Trophoblast cell (in vitro differentiated cells and primary cell): ENCODE data around the gene ENTREP1.
A peak's percentile ranks its signal among the peaks of the same experiment; 100 is the strongest.

Experiments
- DNase-seq, 2 donors: peaks; one replicate each; pipeline ENCODE4 v3.0.0-alpha.2; 2016
- H2AFZ ChIP-seq: 2 replicates; pipeline ENCODE4 v1.6.1; 2013; ENCODE audit warnings: low read length, moderate library complexity, mild to moderate bottlenecking; ENCODE audit not compliant: insufficient read depth, poor library complexity
- H2AK5ac ChIP-seq: 2 replicates; pipeline ENCODE4 v1.6.1; 2013; ENCODE audit warnings: mild to moderate bottlenecking, low read length
- H2BK120ac ChIP-seq: 2 replicates; pipeline ENCODE4 v1.6.1; 2013; ENCODE audit warnings: low read length, mild to moderate bottlenecking, moderate library complexity; ENCODE audit not compliant: insufficient read depth, poor library complexity
- H2BK12ac ChIP-seq: 2 replicates; pipeline ENCODE4 v1.6.1; 2013; ENCODE audit warnings: mild to moderate bottlenecking, low read length, moderate library complexity
- H2BK5ac ChIP-seq: 2 replicates; pipeline ENCODE4 v1.6.1; 2013; ENCODE audit warnings: low read length, low read depth, moderate library complexity, mild to moderate bottlenecking; ENCODE audit not compliant: poor library complexity
- H3K14ac ChIP-seq: 2 replicates; pipeline ENCODE4 v1.6.1; 2013; ENCODE audit warnings: mild to moderate bottlenecking, low read length
- H3K18ac ChIP-seq: 2 replicates; pipeline ENCODE4 v1.6.1; 2013; ENCODE audit warnings: mild to moderate bottlenecking, low read length
- H3K23ac ChIP-seq: 2 replicates; pipeline ENCODE4 v1.6.1; 2013; ENCODE audit warnings: low read length
- H3K27ac ChIP-seq: 2 replicates; pipeline ENCODE4 v1.5.1; 2013; ENCODE audit warnings: low read depth, mild to moderate bottlenecking, inconsistent platforms, low read length, moderate library complexity
- H3K27me3 ChIP-seq: 2 replicates; pipeline ENCODE4 v1.6.1; 2013; ENCODE audit warnings: inconsistent platforms, mild to moderate bottlenecking, low read length, moderate library complexity; ENCODE audit not compliant: insufficient read depth
- H3K36me3 ChIP-seq, 2 experiments: 1 replicate in 1 of 2; 2 replicates in 1 of 2; pipeline ENCODE4 v1.6.1; 2013; ENCODE audit warnings: low read length in 2 of 2, mild to moderate bottlenecking in 2 of 2, moderate library complexity in 1 of 2; ENCODE audit not compliant: insufficient read depth in 2 of 2, control insufficient read depth in 1 of 2
- H3K4ac ChIP-seq: 2 replicates; pipeline ENCODE4 v1.6.1; 2013; ENCODE audit warnings: low read depth, mild to moderate bottlenecking, low read length, moderate library complexity
- H3K4me1 ChIP-seq, 2 experiments: 1 replicate in 1 of 2; 2 replicates in 1 of 2; pipeline ENCODE4 v1.6.1; 2013; ENCODE audit warnings: low read length in 2 of 2, mild to moderate bottlenecking in 2 of 2, moderate library complexity in 1 of 2; ENCODE audit not compliant: insufficient read depth in 2 of 2, control insufficient read depth in 1 of 2
- H3K4me2 ChIP-seq: 2 replicates; pipeline ENCODE4 v1.6.1; 2013; ENCODE audit warnings: inconsistent platforms, mild to moderate bottlenecking, low read length, moderate library complexity
- H3K4me3 ChIP-seq: 2 replicates; pipeline ENCODE4 v1.5.1; 2013; ENCODE audit warnings: mild to moderate bottlenecking, low read depth, low read length, inconsistent platforms
- H3K79me1 ChIP-seq: one replicate; pipeline ENCODE4 v1.6.1; 2013; ENCODE audit warnings: low read length
- H3K79me2 ChIP-seq: 2 replicates; pipeline ENCODE4 v1.6.1; 2013; ENCODE audit warnings: low read length, mild to moderate bottlenecking; ENCODE audit not compliant: control insufficient read depth, insufficient read depth, poor library complexity
- H3K9ac ChIP-seq: 2 replicates; pipeline ENCODE4 v1.6.1; 2013; ENCODE audit warnings: mild to moderate bottlenecking, low read length
- H3K9me3 ChIP-seq: 2 replicates; pipeline ENCODE4 v1.6.1; 2013; ENCODE audit warnings: low read depth, mild to moderate bottlenecking, control low read depth, inconsistent platforms, low read length; ENCODE audit not compliant: insufficient read depth
- H4K12ac ChIP-seq: 2 replicates; pipeline ENCODE4 v1.6.1; 2013; ENCODE audit warnings: low read depth, mild to moderate bottlenecking, low read length, moderate library complexity
- H4K8ac ChIP-seq: 2 replicates; pipeline ENCODE4 v1.6.1; 2013; ENCODE audit warnings: low read depth, mild to moderate bottlenecking, low read length, moderate library complexity
- H4K91ac ChIP-seq: one replicate; pipeline ENCODE4 v1.6.1; 2013; ENCODE audit warnings: low read depth, mild to moderate bottlenecking, low read length, moderate library complexity
- WGBS: extraction: QIAGEN DNeasy Blood & Tissue Kit; methylation state at CpG from one replicate; pipeline ENCODE4 v1.1.7; 2013; ENCODE audit warnings: missing lambda C conversion rate; ENCODE audit not compliant: insufficient read length, insufficient coverage; ENCODE audit errors: extremely low coverage; 5-methylcytosine and 5-hydroxymethylcytosine counted together

Gene ENTREP1

DNA sequence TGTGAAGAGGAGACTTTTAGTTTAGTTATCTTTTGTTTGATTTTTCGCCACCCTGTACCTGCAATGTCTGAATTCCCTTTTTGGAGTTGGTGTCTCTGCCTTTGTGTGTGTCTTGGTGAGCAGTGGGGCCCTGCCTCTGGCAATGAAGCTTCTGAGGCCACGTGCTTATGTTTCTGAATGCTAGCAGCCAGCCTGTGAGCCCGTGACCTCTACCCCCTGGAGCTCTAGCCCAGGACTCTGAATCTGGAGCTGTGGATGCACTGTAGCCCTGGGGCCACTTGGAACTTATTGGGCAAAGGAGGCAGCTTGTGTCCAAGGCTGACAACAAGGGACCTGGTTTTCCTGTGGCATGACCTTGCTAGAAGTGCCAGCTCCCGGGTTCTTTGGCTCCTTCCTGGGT lies 19.4 kb downstream of the ENTREP1 start:
- Histone ChIP-seq H3K4me3 (no peak overlapping the region), H3K4me1 (peaks cover 8 to 12% of the 10 kb centered on the region in 2 experiments), H4K8ac (no peak overlapping the region), H2AK5ac (no peak overlapping the region), H2BK120ac (no peak overlapping the region), H3K18ac (no peak overlapping the region), H2BK5ac (no peak overlapping the region), H3K23ac (no peak overlapping the region), H4K91ac (no peak overlapping the region), H2BK12ac (no peak overlapping the region), H4K12ac (no peak overlapping the region), H3K27ac (no peak overlapping the region), H3K4ac (no peak overlapping the region), H3K9ac (no peak overlapping the region), H3K27me3 (no peaks in the 10 kb centered on the region), H3K36me3 (no peaks in the 10 kb centered on the region), H3K79me2 (no peaks in the 10 kb centered on the region), H3K4me2 (no peak overlapping the region), H3K14ac (no peak overlapping the region), H3K79me1 (peaks cover 5% of the 10 kb centered on the region), H2AFZ (no peak overlapping the region), H3K9me3 (no peaks in the 10 kb centered on the region)
- DNase-seq: no peak
- WGBS: no CpG with 5 or more reads among the region's 4 CpGs

DNA sequence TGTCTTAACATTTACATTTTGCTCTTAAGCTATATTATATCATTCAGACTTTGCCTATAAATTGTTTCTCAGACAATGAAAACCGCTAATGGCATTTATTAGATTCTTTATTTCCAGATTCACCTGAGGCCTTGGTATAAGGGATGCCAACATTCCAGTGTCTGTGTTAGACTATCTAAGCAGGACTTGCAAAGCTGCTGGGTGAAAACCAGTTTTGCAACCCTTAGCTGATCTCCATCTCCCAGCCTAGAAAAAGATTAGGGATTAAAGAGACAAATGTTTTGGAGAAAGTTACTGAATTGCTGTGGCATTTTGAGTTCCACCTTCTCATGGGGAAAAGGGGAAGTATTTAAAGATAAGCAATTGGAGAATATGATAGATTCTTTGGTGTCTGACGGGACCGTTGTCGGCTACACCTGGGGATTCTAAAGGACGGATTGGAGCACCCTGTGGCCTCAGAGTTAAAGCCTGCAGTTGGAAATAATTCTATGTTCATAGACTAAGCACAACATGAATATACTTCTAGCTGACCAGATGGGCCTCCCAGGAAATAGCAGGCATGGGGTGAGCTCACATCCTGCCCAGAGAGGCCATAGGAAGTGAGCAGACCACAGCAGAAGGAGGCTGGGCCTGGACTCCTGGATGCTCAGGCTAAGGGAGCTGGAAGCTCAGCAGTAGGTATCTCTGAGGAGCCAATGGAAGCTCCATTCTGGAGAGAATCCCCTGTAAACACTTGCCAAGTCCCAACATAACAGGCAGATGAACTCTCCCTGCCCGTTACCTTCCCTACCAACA lies 21.8 kb downstream of the ENTREP1 start:
- H4K91ac ChIP-seq: peak overlapping the region; percentile 3

DNA sequence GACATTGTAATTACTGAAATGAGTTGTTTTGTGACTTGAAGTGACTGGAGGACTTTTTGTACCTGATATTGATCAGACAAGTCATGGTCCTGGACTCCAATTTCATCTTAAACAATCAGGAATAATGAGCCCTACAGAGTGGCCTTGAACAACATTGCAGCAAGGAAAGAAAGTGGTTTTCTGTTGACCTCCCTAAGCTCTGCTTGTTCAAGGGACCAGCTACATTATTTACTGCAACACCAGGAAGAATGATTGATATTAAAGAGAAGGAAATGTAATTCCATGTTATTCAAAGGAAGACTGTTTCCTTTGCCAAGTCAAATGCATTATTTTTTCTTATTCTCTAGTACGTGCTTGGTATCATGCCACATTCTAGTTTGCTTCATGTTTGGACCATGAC lies 22.6 kb downstream of the ENTREP1 start:
- Histone ChIP-seq H3K4me2 (no peak overlapping the region), H2BK120ac (no peak overlapping the region), H2BK5ac (no peak overlapping the region), H4K8ac (no peak overlapping the region), H3K14ac (no peak overlapping the region), H3K4me3 (no peak overlapping the region), H3K18ac (no peak overlapping the region), H3K9ac (no peak overlapping the region), H3K79me2 (no peaks in the 10 kb centered on the region), H3K4ac (no peak overlapping the region), H2BK12ac (no peak overlapping the region), H3K79me1 (peaks cover 5% of the 10 kb centered on the region), H3K27me3 (no peaks in the 10 kb centered on the region), H2AFZ (no peak overlapping the region), H4K91ac (no peak overlapping the region), H3K27ac (no peak overlapping the region), H3K9me3 (no peaks in the 10 kb centered on the region), H3K4me1 (peaks cover 8 to 11% of the 10 kb centered on the region in 2 experiments), H3K23ac (no peak overlapping the region), H3K36me3 (no peaks in the 10 kb centered on the region), H2AK5ac (no peak overlapping the region), H4K12ac (no peak overlapping the region)
- WGBS: no CpG with 5 or more reads among the region's 1 CpG
- no peak for DNase-seq

More for the DNA sequence above, 21.8 kb downstream of the ENTREP1 start:
- H3K27ac ChIP-seq: peak overlapping the region; percentile 4
- no peak overlapping the region for H3K4me3 ChIP-seq
- H3K4me1 ChIP-seq: peaks cover 8 to 11% of the 10 kb centered on the region in 2 experiments
- H3K36me3 ChIP-seq: no peaks in the 10 kb centered on the region
- H3K4me2 ChIP-seq: no peak overlapping the region
- H3K79me2 ChIP-seq: no peaks in the 10 kb centered on the region
- no peak overlapping the region for H3K9ac ChIP-seq
- peak overlapping the region; percentile 5 for H4K8ac ChIP-seq
- H3K27me3 ChIP-seq: no peaks in the 10 kb centered on the region
- WGBS: no CpG with 5 or more reads among the region's 6 CpGs
- H2AFZ ChIP-seq: no peak overlapping the region
- no peak overlapping the region for H3K4ac ChIP-seq
- peak overlapping the region; percentile 0 for H2BK5ac ChIP-seq
- peak; percentile 85 to 95 for DNase-seq
- no peak overlapping the region for H4K12ac ChIP-seq
- peak overlapping the region; percentile 1 for H3K18ac ChIP-seq
- no peaks in the 10 kb centered on the region for H3K9me3 ChIP-seq
- peak overlapping the region; percentile 19 for H2BK12ac ChIP-seq
- H3K23ac ChIP-seq: no peak overlapping the region
- peak overlapping the region; percentile 62 for H2BK120ac ChIP-seq
- peaks cover 5% of the 10 kb centered on the region for H3K79me1 ChIP-seq
- H3K14ac ChIP-seq: peak overlapping the region; percentile 36
- peak overlapping the region; percentile 3 for H2AK5ac ChIP-seq

DNA sequence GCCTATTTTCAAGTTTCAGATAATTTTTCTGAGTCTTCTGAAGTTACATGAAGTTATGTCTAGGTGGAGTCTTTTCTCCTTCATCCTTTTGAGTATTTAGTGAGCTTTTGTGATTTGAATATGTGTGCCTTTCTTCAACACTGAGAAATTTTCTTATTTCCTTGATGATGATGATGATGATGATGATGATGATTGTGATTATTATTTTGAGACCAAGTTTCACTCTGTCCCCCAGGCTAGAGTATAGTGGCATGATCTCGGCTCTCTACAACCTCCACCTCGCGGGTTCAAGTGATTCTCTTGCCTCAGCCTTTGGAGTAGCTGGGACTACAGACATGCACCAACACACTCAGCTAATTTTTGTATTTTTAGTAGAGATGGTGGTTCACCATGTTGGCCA lies 26.2 kb downstream of the ENTREP1 start:
- H3K14ac ChIP-seq: no peak overlapping the region
- WGBS: no CpG with 5 or more reads among the region's 3 CpGs
- H4K8ac ChIP-seq: no peak overlapping the region
- no peak overlapping the region for H3K27ac ChIP-seq
- no peak overlapping the region for H2BK12ac ChIP-seq
- H4K91ac ChIP-seq: no peak overlapping the region
- H3K36me3 ChIP-seq: no peaks in the 10 kb centered on the region
- no peak overlapping the region for H2AFZ ChIP-seq
- H3K9ac ChIP-seq: no peak overlapping the region
- no peak overlapping the region for H3K23ac ChIP-seq
- H4K12ac ChIP-seq: no peak overlapping the region
- H3K79me2 ChIP-seq: no peaks in the 10 kb centered on the region
- no peak overlapping the region for H3K18ac ChIP-seq
- H3K4me3 ChIP-seq: no peak overlapping the region
- no peak overlapping the region for H3K4me2 ChIP-seq
- no peak overlapping the region for H2BK5ac ChIP-seq
- no peak overlapping the region for H2BK120ac ChIP-seq
- peaks cover 4 to 7% of the 10 kb centered on the region in 2 experiments for H3K4me1 ChIP-seq
- H3K9me3 ChIP-seq: no peaks in the 10 kb centered on the region
- DNase-seq: no peak
- no peaks in the 10 kb centered on the region for H3K27me3 ChIP-seq
- H3K4ac ChIP-seq: no peak overlapping the region
- H2AK5ac ChIP-seq: no peak overlapping the region
- H3K79me1 ChIP-seq: peaks cover 5% of the 10 kb centered on the region
